Activated CD4-positive, alpha-beta memory T cell treated with anti-CD3 and anti-CD28 coated beads, Interleukin-2, amount 10 ng/mL, durations not matched to agents 7 days and 5 days (primary cell): ENCODE results near the gene HLA-DOB. TPM values are rescaled to one million over a fixed set of nuclear protein-coding genes. Genes with fewer than 3 reads are reported as not detected.

ENCODE experiments used
- CTCF ChIA-PET: fragments of 350-600 bp; sonication (Branson Sonifier 250); formaldehyde crosslinking; loops from one replicate; lab custom pipeline; 2021; ENCODE audit warnings: antibody characterized with exemption, inconsistent platforms; lab: Charles Lee
- POLR2A ChIA-PET: fragments of 350-600 bp; sonication (Branson Sonifier 250); formaldehyde crosslinking; loops from one replicate; lab custom pipeline; 2021; ENCODE audit warnings: antibody characterized with exemption; lab: Charles Lee
- DNase-seq: peaks from one replicate; pipeline ENCODE4 v3.0.0-alpha.2; 2020
- H3K27ac Mint-ChIP-seq: one replicate; pipeline ENCODE4 v1.8.0; 2021; ENCODE audit warnings: mild to moderate bottlenecking, mixed read lengths
- H3K27me3 Mint-ChIP-seq: one replicate; pipeline ENCODE4 v1.8.0; 2021; ENCODE audit warnings: mixed read lengths
- H3K36me3 Mint-ChIP-seq: one replicate; pipeline ENCODE4 v1.8.0; 2021; ENCODE audit warnings: low read depth, mixed read lengths
- H3K4me1 Mint-ChIP-seq: one replicate; pipeline ENCODE4 v1.8.0; 2021; ENCODE audit warnings: mixed read lengths
- H3K4me3 Mint-ChIP-seq: one replicate; pipeline ENCODE4 v1.8.0; 2021; ENCODE audit warnings: mild to moderate bottlenecking, mixed read lengths
- H3K9me3 Mint-ChIP-seq: one replicate; pipeline ENCODE4 v1.8.0; 2021; ENCODE audit warnings: mixed read lengths
- total RNA-seq, 2 experiments: library from RNA; stranded (reverse); gene quantifications; one replicate each; pipeline ENCODE4 v1.2.3, GENCODE V29; 2021

Gene HLA-DOB
- total RNA-seq, 2 experiments from 2014 or later: 1.5 to 2.2 TPM

GRCh38 chr6:32852844-32853540 is 36.2 kb upstream of the HLA-DOB start:
- ChIA-PET POLR2A (interaction anchor here (0.7 to 9.4 kb wide), 23 partner anchors 11 to 1188 kb away, joined by 3 to 1055 read pairs (median 4); partner anchors contain the start of genes ATF6B, BRD2, GPANK1 and GPSM3), CTCF (interaction anchor here (0.6 to 9.6 kb wide), 16 partner anchors 8 to 396 kb away, joined by 3 to 337 read pairs (median 7); partner anchors contain the start of genes HLA-DMA, PSMB8, RING1 and TAP2)
- Mint-ChIP-seq H3K9me3 (no peaks in the 10 kb centered on the region), H3K27ac (peak overlapping the region; percentile 99), H3K36me3 (peaks cover 91% of the 10 kb centered on the region), H3K4me3 (peak overlapping the region; percentile 100), H3K27me3 (no peaks in the 10 kb centered on the region), H3K4me1 (peaks cover 60% of the 10 kb centered on the region)
- peak; percentile 53 for DNase-seq

- peak; percentile 52 for DNase-seq
- H3K4me1 Mint-ChIP-seq: peaks cover 60% of the 10 kb centered on the region
- peaks cover 91% of the 10 kb centered on the region for H3K36me3 Mint-ChIP-seq
- H3K9me3 Mint-ChIP-seq: no peaks in the 10 kb centered on the region
- H3K27ac Mint-ChIP-seq: peak overlapping the region; percentile 99
- peak overlapping the region; percentile 100 for H3K4me3 Mint-ChIP-seq
- POLR2A ChIA-PET: interaction anchor here (0.7 to 9.4 kb wide), 14 partner anchors 12 to 724 kb away, joined by 3 to 1055 read pairs (median 4); partner anchors contain the start of genes ATF6B, BRD2, GPSM3 and HLA-DMB
- H3K27me3 Mint-ChIP-seq: no peaks in the 10 kb centered on the region
- CTCF ChIA-PET: interaction anchor here (1.2 to 9.6 kb wide), 8 partner anchors 12 to 119 kb away, joined by 3 to 337 read pairs (median 20); partner anchors contain the start of genes HLA-DMA and TAP2
These were observed 35.4 kb upstream of the HLA-DOB start for GRCh38 chr6:32852018-32852843.

GRCh38 chr6:32851025-32851424 is 34.2 kb upstream of the HLA-DOB start:
- H3K27ac Mint-ChIP-seq: peak overlapping the region; percentile 99
- peaks cover 91% of the 10 kb centered on the region for H3K36me3 Mint-ChIP-seq
- H3K4me1 Mint-ChIP-seq: peaks cover 60% of the 10 kb centered on the region
- ChIA-PET POLR2A (interaction anchor here (0.6 to 3.7 kb wide), 6 partner anchors 8 to 651 kb away, joined by 3 to 80 read pairs (median 4); partner anchors contain the start of genes BRD2 and TAP2), CTCF (interaction anchor here (1.0 to 3.3 kb wide), 4 partner anchors 9 to 133 kb away, joined by 3 to 29 read pairs (median 7); partner anchors contain the start of gene TAP2)
- H3K4me3 Mint-ChIP-seq: peak overlapping the region; percentile 100
- no peaks in the 10 kb centered on the region for H3K27me3 Mint-ChIP-seq
- no peak for DNase-seq
- no peaks in the 10 kb centered on the region for H3K9me3 Mint-ChIP-seq

GRCh38 chr6:32849126-32849525 is 32.3 kb upstream of the HLA-DOB start:
- ChIA-PET CTCF (interaction anchor here (0.7 to 3.3 kb wide), 3 partner anchors 9 to 19 kb away, joined by 3 to 29 read pairs (median 10); partner anchors contain the start of gene TAP2), POLR2A (interaction anchor here (1.0 to 3.7 kb wide), 3 partner anchors 9 to 122 kb away, joined by 3 to 80 read pairs (median 61); partner anchors contain the start of genes BRD2 and TAP2)
- no peak for DNase-seq
- Mint-ChIP-seq H3K27ac (peak overlapping the region; percentile 99), H3K36me3 (peaks cover 90% of the 10 kb centered on the region), H3K9me3 (no peaks in the 10 kb centered on the region), H3K4me3 (peak overlapping the region; percentile 97), H3K4me1 (peaks cover 60% of the 10 kb centered on the region), H3K27me3 (no peaks in the 10 kb centered on the region)

- Mint-ChIP-seq H3K27me3 (no peaks in the 10 kb centered on the region), H3K9me3 (no peaks in the 10 kb centered on the region), H3K36me3 (peaks cover 96% of the 10 kb centered on the region), H3K27ac (peak overlapping the region; percentile 99), H3K4me1 (peaks cover 60% of the 10 kb centered on the region), H3K4me3 (peak overlapping the region; percentile 97)
- no peak for DNase-seq
- CTCF ChIA-PET: interaction anchor here (1.3 kb wide), 1 partner anchor 9 kb away, joined by 5 read pairs; the partner anchor contains the start of gene TAP2
- POLR2A ChIA-PET: interaction anchor here (3.0 to 16.8 kb wide), 3 partner anchors 9 to 123 kb away, joined by 11 to 1055 read pairs (median 656); partner anchors contain the start of genes BRD2, PSMB9, TAP1 and TAP2
These were observed 31.0 kb upstream of the HLA-DOB start for GRCh38 chr6:32847795-32848194.

GRCh38 chr6:32847004-32847403 is 30.2 kb upstream of the HLA-DOB start:
- CTCF ChIA-PET: interaction anchor here (1.3 to 3.9 kb wide), 3 partner anchors 9 to 21 kb away, joined by 5 to 96 read pairs (median 34); partner anchors contain the start of genes PSMB9, TAP1 and TAP2
- H3K9me3 Mint-ChIP-seq: no peaks in the 10 kb centered on the region
- POLR2A ChIA-PET: interaction anchor here (3.0 to 16.8 kb wide), 4 partner anchors 9 to 124 kb away, joined by 11 to 1055 read pairs (median 357); partner anchors contain the start of genes BRD2, PSMB9, TAP1 and TAP2
- H3K27me3 Mint-ChIP-seq: no peaks in the 10 kb centered on the region
- peaks cover 96% of the 10 kb centered on the region for H3K36me3 Mint-ChIP-seq
- peaks cover 64% of the 10 kb centered on the region for H3K4me1 Mint-ChIP-seq
- peak overlapping the region; percentile 99 for H3K27ac Mint-ChIP-seq
- H3K4me3 Mint-ChIP-seq: peak overlapping the region; percentile 97
- DNase-seq: no peak

- ChIA-PET CTCF (interaction anchor here (0.6 to 3.9 kb wide), 11 partner anchors 11 to 499 kb away, joined by 3 to 96 read pairs (median 5); partner anchors contain the start of genes HLA-DMA, PSMB9 and TAP1), POLR2A (interaction anchor here (0.8 to 16.8 kb wide), 30 partner anchors 8 to 1010 kb away, joined by 3 to 1055 read pairs (median 4); partner anchors contain the start of genes ATF6B, BRD2, GPSM3 and HLA-DMA)
- DNase-seq: peak; percentile 66
- Mint-ChIP-seq H3K27me3 (no peaks in the 10 kb centered on the region), H3K27ac (peak overlapping the region; percentile 99), H3K4me3 (peak overlapping the region; percentile 97), H3K4me1 (peaks cover 66% of the 10 kb centered on the region), H3K9me3 (no peaks in the 10 kb centered on the region), H3K36me3 (peaks cover 95% of the 10 kb centered on the region)
These were observed 28.6 kb upstream of the HLA-DOB start for GRCh38 chr6:32845384-32845884.

- peaks cover 66% of the 10 kb centered on the region for H3K4me1 Mint-ChIP-seq
- H3K9me3 Mint-ChIP-seq: no peaks in the 10 kb centered on the region
- no peak for DNase-seq
- peak overlapping the region; percentile 97 for H3K4me3 Mint-ChIP-seq
- H3K27ac Mint-ChIP-seq: peak overlapping the region; percentile 99
- H3K27me3 Mint-ChIP-seq: no peaks in the 10 kb centered on the region
- ChIA-PET CTCF (interaction anchor here (0.6 to 3.9 kb wide), 10 partner anchors 11 to 140 kb away, joined by 3 to 96 read pairs (median 5); partner anchors contain the start of genes HLA-DMA, HLA-DMB, PSMB9 and TAP1), POLR2A (interaction anchor here (0.7 to 16.8 kb wide), 31 partner anchors 7 to 1010 kb away, joined by 3 to 1055 read pairs (median 4); partner anchors contain the start of genes ATF6B, BRD2, GPSM3 and HLA-DMA)
- H3K36me3 Mint-ChIP-seq: peaks cover 95% of the 10 kb centered on the region
These were observed 28.1 kb upstream of the HLA-DOB start for GRCh38 chr6:32844839-32845383.

GRCh38 chr6:32843979-32844838 is 27.4 kb upstream of the HLA-DOB start, which contains the start of gene PSMB8:
Gene PSMB8 (minus strand): TSS chr6:32844047. CDS start chr6:32843996, 51 bp downstream.
- H3K9me3 Mint-ChIP-seq: no peaks in the 10 kb centered on the region
- H3K36me3 Mint-ChIP-seq: peaks cover 96% of the 10 kb centered on the region
- no peaks in the 10 kb centered on the region for H3K27me3 Mint-ChIP-seq
- DNase-seq: peak; percentile 99
- peaks cover 69% of the 10 kb centered on the region for H3K4me1 Mint-ChIP-seq
- H3K4me3 Mint-ChIP-seq: peak within 1 kb of the TSS; percentile 97
- POLR2A ChIA-PET: interaction anchor here (0.7 to 16.8 kb wide), 24 partner anchors 10 to 1009 kb away, joined by 3 to 1055 read pairs (median 6); partner anchors contain the start of genes ATF6B, BRD2, GPSM3 and HLA-DMA
- CTCF ChIA-PET: interaction anchor here (1.4 to 3.9 kb wide), 8 partner anchors 12 to 140 kb away, joined by 3 to 96 read pairs (median 6); partner anchors contain the start of genes HLA-DMA, HLA-DMB, PSMB9 and TAP1
- H3K27ac Mint-ChIP-seq: peak within 1 kb of the TSS; percentile 99

- peak overlapping the region; percentile 97 for H3K4me3 Mint-ChIP-seq
- H3K36me3 Mint-ChIP-seq: peaks cover 91% of the 10 kb centered on the region
- DNase-seq: no peak
- POLR2A ChIA-PET: interaction anchor here (1.9 to 16.8 kb wide), 11 partner anchors 7 to 651 kb away, joined by 4 to 1055 read pairs (median 19); partner anchors contain the start of genes BRD2, GPSM3, PSMB9 and RPS18
- no peaks in the 10 kb centered on the region for H3K27me3 Mint-ChIP-seq
- peaks cover 66% of the 10 kb centered on the region for H3K4me1 Mint-ChIP-seq
- no peaks in the 10 kb centered on the region for H3K9me3 Mint-ChIP-seq
- CTCF ChIA-PET: interaction anchor here (1.5 to 3.9 kb wide), 3 partner anchors 13 to 98 kb away, joined by 3 to 96 read pairs (median 34); partner anchors contain the start of genes HLA-DMB, PSMB9 and TAP1
- peak overlapping the region; percentile 99 for H3K27ac Mint-ChIP-seq
These were observed 26.7 kb upstream of the HLA-DOB start for GRCh38 chr6:32843331-32843978.
